GM21447 (cell line): Measurements from ENCODE around the gene PAX5.

Experiments
- ATAC-seq: cut with Tn5 transposase; IDR thresholded peaks from one replicate; pipeline ENCODE4 v1.9.1; 2021; ENCODE audit not compliant: unreplicated experiment

The PAX5 gene

GRCh38 chr9:36935332-36935731, 98.7 kb downstream of the PAX5 start:
- ATAC-seq = peak; percentile 37

GRCh38 chr9:36934478-36935065, 99.5 kb downstream of the PAX5 start:
- no peak for ATAC-seq

GRCh38 chr9:36933676-36934215, 100.3 kb downstream of the PAX5 start:
- ATAC-seq = no peak

GRCh38 chr9:36932198-36932597, 101.9 kb downstream of the PAX5 start:
- ATAC-seq = no peak

GRCh38 chr9:36930941-36931340, 103.1 kb downstream of the PAX5 start:
- ATAC-seq = no peak

- no peak for ATAC-seq
Measured at GRCh38 chr9:36929350-36929675, 104.8 kb downstream of the PAX5 start.

GRCh38 chr9:36928670-36929349, 105.3 kb downstream of the PAX5 start:
- peak; percentile 66 for ATAC-seq

GRCh38 chr9:36928210-36928609, 105.9 kb downstream of the PAX5 start:
- no peak for ATAC-seq

GRCh38 chr9:36924757-36925432, 109.2 kb downstream of the PAX5 start:
- no peak for ATAC-seq

- ATAC-seq = peak; percentile 52
Measured at GRCh38 chr9:36924071-36924470, 110.0 kb downstream of the PAX5 start.

- ATAC-seq = no peak
Measured at GRCh38 chr9:36923025-36923625, 110.9 kb downstream of the PAX5 start.

- ATAC-seq = no peak
Measured at GRCh38 chr9:36922548-36922947, 111.5 kb downstream of the PAX5 start.

GRCh38 chr9:36914212-36914577, 119.9 kb downstream of the PAX5 start:
- ATAC-seq = no peak

- no peak for ATAC-seq
Measured at GRCh38 chr9:36913393-36914211, 120.5 kb downstream of the PAX5 start.

GRCh38 chr9:36912620-36913019, 121.4 kb downstream of the PAX5 start:
- no peak for ATAC-seq

- no peak for ATAC-seq
Measured at GRCh38 chr9:36911601-36912412, 122.3 kb downstream of the PAX5 start.

GRCh38 chr9:36911037-36911436, 123.0 kb downstream of the PAX5 start:
- no peak for ATAC-seq

GRCh38 chr9:36906492-36906891, 127.6 kb downstream of the PAX5 start:
- ATAC-seq = no peak

GRCh38 chr9:36905101-36906066, 128.7 kb downstream of the PAX5 start:
- no peak for ATAC-seq
